Liver (tissue), 9 donors: ENCODE measurements around the gene ZBTB12. TPM values are rescaled to one million over a fixed set of nuclear protein-coding genes. Genes with fewer than 3 reads are reported as not detected.

Experiments
- DNase-seq: peaks from one replicate; pipeline ENCODE4 v3.0.0-alpha.2; 2017; ENCODE audit warnings: low spot score
- H3K27ac ChIP-seq, 2 donors: one replicate each; pipeline ENCODE4 v1.7.0; 2013; ENCODE audit warnings: inconsistent platforms in 2 of 2, low read length in 2 of 2, control low read depth in 1 of 2, low read depth in 1 of 2, mild to moderate bottlenecking in 1 of 2
- H3K27me3 ChIP-seq, 4 donors: one replicate each; pipeline versions ENCODE4 v1.6.1 to v1.7.0; 2013; ENCODE audit warnings: low read length in 3 of 4, inconsistent platforms in 1 of 4, mild to moderate bottlenecking in 1 of 4, moderate library complexity in 1 of 4; ENCODE audit not compliant: control insufficient read depth in 4 of 4, insufficient read depth in 4 of 4
- H3K36me3 ChIP-seq, 4 donors: one replicate each; pipeline versions ENCODE4 v1.6.1 to v1.7.0; 2013; ENCODE audit warnings: low read length in 3 of 4, mild to moderate bottlenecking in 3 of 4, low read depth in 1 of 4, moderate library complexity in 1 of 4; ENCODE audit not compliant: control insufficient read depth in 4 of 4, insufficient read depth in 3 of 4
- H3K4me1 ChIP-seq, 4 donors: one replicate each; pipeline versions ENCODE4 v1.6.1 to v1.7.0; 2013; ENCODE audit warnings: low read length in 3 of 4, mild to moderate bottlenecking in 3 of 4, moderate library complexity in 1 of 4; ENCODE audit not compliant: control insufficient read depth in 4 of 4, insufficient read depth in 4 of 4
- H3K4me3 ChIP-seq, 3 donors: one replicate each; pipeline versions ENCODE4 v1.6.1 to v1.7.0; 2013; ENCODE audit warnings: low read length in 3 of 3, control low read depth in 1 of 3, low read depth in 1 of 3, mild to moderate bottlenecking in 1 of 3
- H3K9ac ChIP-seq, 2 donors: one replicate each; pipeline ENCODE4 v1.7.0; 2013; ENCODE audit warnings: low read length in 2 of 2, mild to moderate bottlenecking in 2 of 2, moderate library complexity in 2 of 2, control low read depth in 1 of 2, low read depth in 1 of 2
- H3K9me3 ChIP-seq, 4 donors: one replicate each; pipeline versions ENCODE4 v1.6.1 to v1.7.0; 2013; ENCODE audit warnings: low read length in 3 of 4; ENCODE audit not compliant: control insufficient read depth in 4 of 4
- ATF3 ChIP-seq: IDR thresholded peaks from 2 replicates; pipeline ENCODE4 v1.6.1; 2016; ENCODE audit warnings: antibody characterized with exemption
- EGR1 ChIP-seq, 2 donors: IDR thresholded peaks; 2 replicates each; pipeline ENCODE4 v1.6.1; 2016 to 2018; ENCODE audit warnings: antibody characterized with exemption in 2 of 2, low read depth in 2 of 2
- FOXA1 ChIP-seq: IDR thresholded peaks from 2 replicates; pipeline ENCODE4 v1.6.1; 2016; ENCODE audit warnings: antibody characterized with exemption
- FOXA2 ChIP-seq: IDR thresholded peaks from 2 replicates; pipeline ENCODE4 v1.6.1; 2016; ENCODE audit warnings: antibody characterized with exemption
- GABPA ChIP-seq, 2 donors: IDR thresholded peaks in 1 of 2; conservative IDR thresholded peaks in 1 of 2; 2 replicates each; pipeline ENCODE4 v1.6.1; 2016; ENCODE audit warnings: antibody characterized with exemption in 2 of 2, mild to moderate bottlenecking in 1 of 2, moderate library complexity in 1 of 2
- HNF4A ChIP-seq, 2 donors: conservative IDR thresholded peaks; 2 replicates each; pipeline ENCODE4 v1.6.1; 2016; ENCODE audit warnings: antibody characterized with exemption in 2 of 2, mild to moderate bottlenecking in 2 of 2
- HNF4G ChIP-seq: IDR thresholded peaks from 2 replicates; pipeline ENCODE4 v1.6.1; 2016; ENCODE audit warnings: antibody characterized with exemption
- JUND ChIP-seq, 2 donors: IDR thresholded peaks; 2 replicates each; pipeline ENCODE4 v1.6.1; 2016; ENCODE audit warnings: antibody characterized with exemption in 2 of 2
- MAX ChIP-seq: IDR thresholded peaks from 2 replicates; pipeline ENCODE4 v1.6.1; 2016; ENCODE audit warnings: antibody characterized with exemption
- NR2F2 ChIP-seq: IDR thresholded peaks from 2 replicates; pipeline ENCODE4 v1.6.1; 2016; ENCODE audit warnings: antibody characterized with exemption
- RAD21 ChIP-seq, 2 donors: IDR thresholded peaks; 2 replicates each; pipeline ENCODE4 v1.6.1; 2016; ENCODE audit warnings: antibody characterized with exemption in 2 of 2, mild to moderate bottlenecking in 2 of 2
- REST ChIP-seq: IDR thresholded peaks from 2 replicates; pipeline ENCODE4 v1.6.1; 2016; ENCODE audit warnings: antibody characterized with exemption, mild to moderate bottlenecking
- RXRA ChIP-seq, 2 donors: IDR thresholded peaks; 2 replicates each; pipeline ENCODE4 v1.6.1; 2017 to 2018; ENCODE audit warnings: antibody characterized with exemption in 2 of 2, mild to moderate bottlenecking in 1 of 2
- SP1 ChIP-seq: IDR thresholded peaks from 2 replicates; pipeline ENCODE4 v1.6.1; 2018; ENCODE audit warnings: antibody characterized with exemption, mild to moderate bottlenecking
- TAF1 ChIP-seq: conservative IDR thresholded peaks from 2 replicates; pipeline ENCODE4 v1.6.1; 2016; ENCODE audit warnings: antibody characterized with exemption, mild to moderate bottlenecking
- YY1 ChIP-seq: IDR thresholded peaks from 2 replicates; pipeline ENCODE4 v1.6.1; 2016; ENCODE audit warnings: antibody characterized with exemption, mild to moderate bottlenecking
- ZBTB33 ChIP-seq: IDR thresholded peaks from 2 replicates; pipeline ENCODE4 v1.6.1; 2016; ENCODE audit warnings: antibody characterized with exemption
- whole genome bisulfite sequencing: extraction: QIAGEN DNeasy Blood & Tissue Kit; methylation state at CpG from one replicate; pipeline ENCODE4 v1.1.7; 2013; 5-methylcytosine and 5-hydroxymethylcytosine counted together
- polyA plus RNA-seq, 2 donors: library from polyadenylated mRNA; stranded (reverse) in 1 of 2; unstranded in 1 of 2; fragments of 200-250 nt in 1 of 2; fragments of >200 nt in 1 of 2; fragmentation: Nextera tagmentation in 1 of 2; extraction: Ambion mirVana in 1 of 2; gene quantifications; one replicate each; pipeline versions ENCODE4 v1.2.1 to v1.2.3, GENCODE V29; 2013 to 2015
- total RNA-seq, 2 donors: library from RNA; depleted of rRNA; stranded (reverse); fragments of >200 nt; gene quantifications; one replicate each; pipeline ENCODE4 v1.2.3, GENCODE V29; 2014
- TF ChIP-seq, protein P1 (sequence below): fragments of 150-350 bp; IDR thresholded peaks from 2 replicates; pipeline ENCODE4 v1.5.1; 2017; ENCODE audit warnings: improper control_type of control experiment, low read depth, low read length; ENCODE audit not compliant: missing input control
- donor health status: healthy.
- donor health status: healthy.
- donor health status: healthy.
- donor health status: healthy.
- donor health status: healthy.

ZBTB12 gene
- total and polyA plus RNA-seq, 4 donors, result 0.25 to 2.3 (median 0.83) TPM; not detected in 1

DNA sequence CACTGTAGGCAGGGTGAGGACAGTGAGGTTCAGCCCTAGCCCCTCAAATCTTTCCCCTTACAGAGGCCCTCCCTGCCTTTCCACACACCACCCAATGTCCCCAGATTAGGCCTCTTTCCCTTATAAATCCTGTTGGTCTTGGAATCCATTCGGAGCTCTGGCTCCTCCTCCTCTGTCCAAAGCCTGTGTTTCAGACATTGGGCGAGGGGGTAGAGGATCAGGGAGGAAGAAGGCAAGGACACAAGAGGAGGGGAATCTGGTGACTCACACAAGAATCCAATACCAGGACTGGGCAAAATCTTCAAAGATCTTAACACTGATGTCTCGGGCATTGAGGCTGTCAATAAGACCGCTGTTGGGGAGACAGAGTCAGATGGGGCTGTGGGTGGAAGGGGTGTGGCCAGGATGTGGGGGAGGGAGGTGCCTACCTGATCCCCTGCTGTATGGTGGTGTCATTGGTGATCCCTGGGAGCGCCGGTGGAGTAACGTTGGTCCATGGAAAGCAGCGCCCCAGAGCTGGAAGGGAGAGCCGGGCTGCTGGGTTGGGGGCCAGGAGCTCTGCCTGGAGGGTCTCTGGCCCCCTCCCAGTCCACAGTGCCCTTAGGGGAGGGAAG, 30.7 kb downstream of the ZBTB12 start:
- Histone ChIP-seq H3K4me3 (no peak overlapping the region), H3K9ac (no peak overlapping the region), H3K36me3 (no peaks in the 10 kb centered on the region), H3K27ac (no peak overlapping the region), H3K9me3 (no peaks in the 10 kb centered on the region), H3K4me1 (no peaks in the 10 kb centered on the region), H3K27me3 (no peaks in the 10 kb centered on the region)
- no peak for DNase-seq
- no peak for TF ChIP-seq RXRA (IDR thresholded peaks at IDR 0.05)
- TF ChIP-seq FOXA2, result no peak
- TF ChIP-seq TAF1, result no peak
- no peak for TF ChIP-seq HNF4G
- no peak for TF ChIP-seq YY1
- no peak for TF ChIP-seq NR2F2
- TF ChIP-seq, protein P1, sequence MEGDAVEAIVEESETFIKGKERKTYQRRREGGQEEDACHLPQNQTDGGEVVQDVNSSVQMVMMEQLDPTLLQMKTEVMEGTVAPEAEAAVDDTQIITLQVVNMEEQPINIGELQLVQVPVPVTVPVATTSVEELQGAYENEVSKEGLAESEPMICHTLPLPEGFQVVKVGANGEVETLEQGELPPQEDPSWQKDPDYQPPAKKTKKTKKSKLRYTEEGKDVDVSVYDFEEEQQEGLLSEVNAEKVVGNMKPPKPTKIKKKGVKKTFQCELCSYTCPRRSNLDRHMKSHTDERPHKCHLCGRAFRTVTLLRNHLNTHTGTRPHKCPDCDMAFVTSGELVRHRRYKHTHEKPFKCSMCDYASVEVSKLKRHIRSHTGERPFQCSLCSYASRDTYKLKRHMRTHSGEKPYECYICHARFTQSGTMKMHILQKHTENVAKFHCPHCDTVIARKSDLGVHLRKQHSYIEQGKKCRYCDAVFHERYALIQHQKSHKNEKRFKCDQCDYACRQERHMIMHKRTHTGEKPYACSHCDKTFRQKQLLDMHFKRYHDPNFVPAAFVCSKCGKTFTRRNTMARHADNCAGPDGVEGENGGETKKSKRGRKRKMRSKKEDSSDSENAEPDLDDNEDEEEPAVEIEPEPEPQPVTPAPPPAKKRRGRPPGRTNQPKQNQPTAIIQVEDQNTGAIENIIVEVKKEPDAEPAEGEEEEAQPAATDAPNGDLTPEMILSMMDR, result no peak
- no peak for TF ChIP-seq ATF3
- TF ChIP-seq REST, result no peak
- TF ChIP-seq JUND (IDR thresholded peaks at IDR 0.05), result no peak
- TF ChIP-seq ZBTB33, result no peak
- no peak for TF ChIP-seq EGR1 (IDR thresholded peaks at IDR 0.05; ENCODE audit: low read depth in 2 of 2)
- no peak for TF ChIP-seq RAD21 (IDR thresholded peaks at IDR 0.05)
- TF ChIP-seq MAX, result no peak
- TF ChIP-seq GABPA (IDR thresholded peaks at IDR 0.05 in 1 of 2, conservative IDR thresholded peaks at IDR 0.05 in 1 of 2), result no peak
- no peak for TF ChIP-seq FOXA1
- no peak for TF ChIP-seq SP1
- no peak for TF ChIP-seq HNF4A (conservative IDR thresholded peaks at IDR 0.05)
- 70% methylated on average over 9 of the region's 9 CpGs for WGBS
